Measurements from ENCODE around the gene OR52M1.

The OR52M1 gene

DNA sequence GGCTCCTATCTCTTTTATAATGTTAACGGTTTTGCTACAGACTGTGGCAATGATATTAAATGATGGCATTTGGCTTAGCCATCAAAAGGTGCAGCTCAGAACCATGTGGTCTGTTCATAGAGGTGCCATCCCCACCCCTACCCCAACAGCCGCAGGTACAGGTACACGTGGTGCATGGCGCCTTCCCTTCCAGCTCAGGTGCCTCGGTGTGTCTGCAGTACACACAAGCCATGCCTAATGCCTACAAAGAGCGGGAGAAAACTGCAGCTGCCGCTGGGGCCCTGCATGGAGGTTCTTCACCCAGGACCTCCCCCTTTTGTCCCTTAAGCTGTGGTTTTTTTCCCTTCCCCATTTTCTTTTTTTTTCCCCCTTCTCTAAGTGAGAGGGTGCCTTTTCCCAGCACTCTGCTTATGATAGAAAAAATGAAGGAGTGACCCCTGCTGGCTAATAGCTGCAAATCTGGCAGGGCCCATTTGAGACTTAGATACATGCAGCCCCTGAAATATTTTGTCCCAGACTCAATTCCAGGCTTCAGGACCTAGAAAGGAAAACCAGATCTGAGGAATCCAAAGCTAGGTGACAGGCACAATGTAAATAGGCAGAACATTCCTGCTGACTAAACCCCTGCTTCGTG lies 6.5 kb downstream of the OR52M1 start:
- TF ChIP-seq ZNF8 (CRISPR knock-in tag; IDR thresholded peaks at IDR 0.05) (no peak), ZFP30 (CRISPR knock-in tag; IDR thresholded peaks at IDR 0.05) (no peak), TOX (CRISPR knock-in tag; IDR thresholded peaks at IDR 0.05; ENCODE audit: borderline replicate concordance) (no peak), PPARA (CRISPR knock-in tag; IDR thresholded peaks at IDR 0.05; ENCODE audit: borderline replicate concordance) (no peak), BACH2 (CRISPR knock-in tag; IDR thresholded peaks at IDR 0.05; ENCODE audit: borderline replicate concordance) (no peak), ZC3H10 (CRISPR knock-in tag; IDR thresholded peaks at IDR 0.05) (no peak), ZNF70 (CRISPR knock-in tag; IDR thresholded peaks at IDR 0.05) (no peak), ZFP3 (CRISPR knock-in tag; IDR thresholded peaks at IDR 0.05) (no peak), ZNF565 (CRISPR knock-in tag; conservative IDR thresholded peaks at IDR 0.05; ENCODE audit: low read depth) (no peak), OSR1 (CRISPR knock-in tag; IDR thresholded peaks at IDR 0.05) (no peak), GLIS3 (CRISPR knock-in tag; IDR thresholded peaks at IDR 0.05) (no peak)
- TF ChIP-seq, protein P1, sequence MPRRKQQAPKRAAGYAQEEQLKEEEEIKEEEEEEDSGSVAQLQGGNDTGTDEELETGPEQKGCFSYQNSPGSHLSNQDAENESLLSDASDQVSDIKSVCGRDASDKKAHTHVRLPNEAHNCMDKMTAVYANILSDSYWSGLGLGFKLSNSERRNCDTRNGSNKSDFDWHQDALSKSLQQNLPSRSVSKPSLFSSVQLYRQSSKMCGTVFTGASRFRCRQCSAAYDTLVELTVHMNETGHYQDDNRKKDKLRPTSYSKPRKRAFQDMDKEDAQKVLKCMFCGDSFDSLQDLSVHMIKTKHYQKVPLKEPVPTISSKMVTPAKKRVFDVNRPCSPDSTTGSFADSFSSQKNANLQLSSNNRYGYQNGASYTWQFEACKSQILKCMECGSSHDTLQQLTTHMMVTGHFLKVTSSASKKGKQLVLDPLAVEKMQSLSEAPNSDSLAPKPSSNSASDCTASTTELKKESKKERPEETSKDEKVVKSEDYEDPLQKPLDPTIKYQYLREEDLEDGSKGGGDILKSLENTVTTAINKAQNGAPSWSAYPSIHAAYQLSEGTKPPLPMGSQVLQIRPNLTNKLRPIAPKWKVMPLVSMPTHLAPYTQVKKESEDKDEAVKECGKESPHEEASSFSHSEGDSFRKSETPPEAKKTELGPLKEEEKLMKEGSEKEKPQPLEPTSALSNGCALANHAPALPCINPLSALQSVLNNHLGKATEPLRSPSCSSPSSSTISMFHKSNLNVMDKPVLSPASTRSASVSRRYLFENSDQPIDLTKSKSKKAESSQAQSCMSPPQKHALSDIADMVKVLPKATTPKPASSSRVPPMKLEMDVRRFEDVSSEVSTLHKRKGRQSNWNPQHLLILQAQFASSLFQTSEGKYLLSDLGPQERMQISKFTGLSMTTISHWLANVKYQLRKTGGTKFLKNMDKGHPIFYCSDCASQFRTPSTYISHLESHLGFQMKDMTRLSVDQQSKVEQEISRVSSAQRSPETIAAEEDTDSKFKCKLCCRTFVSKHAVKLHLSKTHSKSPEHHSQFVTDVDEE (CRISPR knock-in tag; IDR thresholded peaks at IDR 0.05) = no peak
- TF ChIP-seq, protein P2, sequence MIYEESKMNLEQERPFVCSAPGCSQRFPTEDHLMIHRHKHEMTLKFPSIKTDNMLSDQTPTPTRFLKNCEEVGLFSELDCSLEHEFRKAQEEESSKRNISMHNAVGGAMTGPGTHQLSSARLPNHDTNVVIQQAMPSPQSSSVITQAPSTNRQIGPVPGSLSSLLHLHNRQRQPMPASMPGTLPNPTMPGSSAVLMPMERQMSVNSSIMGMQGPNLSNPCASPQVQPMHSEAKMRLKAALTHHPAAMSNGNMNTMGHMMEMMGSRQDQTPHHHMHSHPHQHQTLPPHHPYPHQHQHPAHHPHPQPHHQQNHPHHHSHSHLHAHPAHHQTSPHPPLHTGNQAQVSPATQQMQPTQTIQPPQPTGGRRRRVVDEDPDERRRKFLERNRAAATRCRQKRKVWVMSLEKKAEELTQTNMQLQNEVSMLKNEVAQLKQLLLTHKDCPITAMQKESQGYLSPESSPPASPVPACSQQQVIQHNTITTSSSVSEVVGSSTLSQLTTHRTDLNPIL (CRISPR knock-in tag; IDR thresholded peaks at IDR 0.05; ENCODE audit: low read depth) = no peak
- peak; percentile 53; the same call in 1 of the 3 replicates for ATAC-seq

- no peak for ATAC-seq
Measured at GRCh38 chr11:4559527-4560440, 14.8 kb downstream of the OR52M1 start.

More at GRCh38 chr11:4559527-4560440, 14.8 kb downstream of the OR52M1 start:
- TF ChIP-seq SNAI2 (CRISPR knock-in tag; IDR thresholded peaks at IDR 0.05) = no peak
- TF ChIP-seq CSDC2 (CRISPR knock-in tag; IDR thresholded peaks at IDR 0.05) = no peak
- TF ChIP-seq TCF4 (CRISPR knock-in tag; IDR thresholded peaks at IDR 0.05; ENCODE audit: borderline replicate concordance) = no peak
- no peak for TF ChIP-seq ZNF70 (CRISPR knock-in tag; IDR thresholded peaks at IDR 0.05)
- no peak for TF ChIP-seq ZC3H10 (CRISPR knock-in tag; IDR thresholded peaks at IDR 0.05)
- TF ChIP-seq, protein P2 (CRISPR knock-in tag; IDR thresholded peaks at IDR 0.05; ENCODE audit: low read depth) = no peak
- TF ChIP-seq ESRRG (CRISPR knock-in tag; IDR thresholded peaks at IDR 0.05) = no peak
- TF ChIP-seq, protein P3, sequence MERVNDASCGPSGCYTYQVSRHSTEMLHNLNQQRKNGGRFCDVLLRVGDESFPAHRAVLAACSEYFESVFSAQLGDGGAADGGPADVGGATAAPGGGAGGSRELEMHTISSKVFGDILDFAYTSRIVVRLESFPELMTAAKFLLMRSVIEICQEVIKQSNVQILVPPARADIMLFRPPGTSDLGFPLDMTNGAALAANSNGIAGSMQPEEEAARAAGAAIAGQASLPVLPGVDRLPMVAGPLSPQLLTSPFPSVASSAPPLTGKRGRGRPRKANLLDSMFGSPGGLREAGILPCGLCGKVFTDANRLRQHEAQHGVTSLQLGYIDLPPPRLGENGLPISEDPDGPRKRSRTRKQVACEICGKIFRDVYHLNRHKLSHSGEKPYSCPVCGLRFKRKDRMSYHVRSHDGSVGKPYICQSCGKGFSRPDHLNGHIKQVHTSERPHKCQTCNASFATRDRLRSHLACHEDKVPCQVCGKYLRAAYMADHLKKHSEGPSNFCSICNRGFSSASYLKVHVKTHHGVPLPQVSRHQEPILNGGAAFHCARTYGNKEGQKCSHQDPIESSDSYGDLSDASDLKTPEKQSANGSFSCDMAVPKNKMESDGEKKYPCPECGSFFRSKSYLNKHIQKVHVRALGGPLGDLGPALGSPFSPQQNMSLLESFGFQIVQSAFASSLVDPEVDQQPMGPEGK (CRISPR knock-in tag; IDR thresholded peaks at IDR 0.05; ENCODE audit: borderline replicate concordance) = no peak
- TF ChIP-seq BACH2 (CRISPR knock-in tag; IDR thresholded peaks at IDR 0.05; ENCODE audit: borderline replicate concordance) = no peak
- TF ChIP-seq, protein P4, sequence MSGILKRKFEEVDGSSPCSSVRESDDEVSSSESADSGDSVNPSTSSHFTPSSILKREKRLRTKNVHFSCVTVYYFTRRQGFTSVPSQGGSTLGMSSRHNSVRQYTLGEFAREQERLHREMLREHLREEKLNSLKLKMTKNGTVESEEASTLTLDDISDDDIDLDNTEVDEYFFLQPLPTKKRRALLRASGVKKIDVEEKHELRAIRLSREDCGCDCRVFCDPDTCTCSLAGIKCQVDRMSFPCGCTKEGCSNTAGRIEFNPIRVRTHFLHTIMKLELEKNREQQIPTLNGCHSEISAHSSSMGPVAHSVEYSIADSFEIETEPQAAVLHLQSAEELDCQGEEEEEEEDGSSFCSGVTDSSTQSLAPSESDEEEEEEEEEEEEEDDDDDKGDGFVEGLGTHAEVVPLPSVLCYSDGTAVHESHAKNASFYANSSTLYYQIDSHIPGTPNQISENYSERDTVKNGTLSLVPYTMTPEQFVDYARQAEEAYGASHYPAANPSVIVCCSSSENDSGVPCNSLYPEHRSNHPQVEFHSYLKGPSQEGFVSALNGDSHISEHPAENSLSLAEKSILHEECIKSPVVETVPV (CRISPR knock-in tag; IDR thresholded peaks at IDR 0.05) = no peak
- TF ChIP-seq ZFP3 (CRISPR knock-in tag; IDR thresholded peaks at IDR 0.05) = no peak
- no peak for TF ChIP-seq RARB (CRISPR knock-in tag; IDR thresholded peaks at IDR 0.05)
- TF ChIP-seq ARNTL (CRISPR knock-in tag; IDR thresholded peaks at IDR 0.05; ENCODE audit: borderline replicate concordance, low read depth) = no peak
- TF ChIP-seq, protein P1 (CRISPR knock-in tag; IDR thresholded peaks at IDR 0.05) = no peak

Data from SK-N-SH treated with all-trans-retinoic acid at 6 μM for 48 hours (cell line).